NT2/D1 (cell line): Measurements from ENCODE around the gene ZNF70.

Source experiments
- SUZ12 ChIP-seq: IDR thresholded peaks from 2 replicates; pipeline ENCODE4 v1.6.1; 2011; ENCODE audit not compliant: insufficient read length, insufficient read depth; ENCODE audit errors: extremely low read depth
- YY1 ChIP-seq: IDR thresholded peaks from 2 replicates; pipeline ENCODE4 v1.6.1; 2011; ENCODE audit not compliant: insufficient read length, insufficient read depth
- ZNF274 ChIP-seq: IDR thresholded peaks from 2 replicates; pipeline ENCODE4 v1.6.1; 2011; ENCODE audit warnings: mild to moderate bottlenecking, low read depth, low read length

GRCh38 chr22:23750367-23750713, 572 bp downstream of the ZNF70 start:
- TF ChIP-seq SUZ12 (no peak), YY1 (no peak), ZNF274 (no peak)
